Fibroblast of peridontal ligament (primary cell): Measurements from ENCODE around the gene KRTAP4-9.
"Not testable (repeated sequence)": the region's sequence is repeated elsewhere in the genome, so short reads cannot be mapped to it uniquely, and the experiment has no call there.

ENCODE experiments used
- DNase-seq: peaks from one replicate; pipeline ENCODE4 v3.0.0-alpha.2; 2010; ENCODE audit errors: extremely low read depth

The KRTAP4-9 gene

DNA sequence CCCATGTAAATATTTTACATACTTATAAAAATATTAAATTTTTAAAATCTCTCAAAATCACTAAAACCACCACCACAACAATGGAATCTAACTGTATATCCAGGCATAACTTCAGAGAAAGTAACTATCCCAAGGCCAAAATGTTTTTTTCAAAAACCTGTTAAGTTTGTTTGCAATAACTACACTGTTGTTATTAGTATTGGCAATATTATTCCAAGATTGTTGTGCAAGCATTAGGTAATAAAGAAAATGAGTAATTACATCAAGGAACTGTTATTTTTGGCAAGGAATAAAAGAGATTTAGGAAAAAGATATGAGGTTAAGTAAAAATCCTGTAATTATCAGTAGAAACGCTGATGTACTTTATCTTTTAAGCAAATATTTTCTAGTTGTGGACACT, 22.2 kb downstream of the KRTAP4-9 start:
- DNase-seq, result no peak

DNA sequence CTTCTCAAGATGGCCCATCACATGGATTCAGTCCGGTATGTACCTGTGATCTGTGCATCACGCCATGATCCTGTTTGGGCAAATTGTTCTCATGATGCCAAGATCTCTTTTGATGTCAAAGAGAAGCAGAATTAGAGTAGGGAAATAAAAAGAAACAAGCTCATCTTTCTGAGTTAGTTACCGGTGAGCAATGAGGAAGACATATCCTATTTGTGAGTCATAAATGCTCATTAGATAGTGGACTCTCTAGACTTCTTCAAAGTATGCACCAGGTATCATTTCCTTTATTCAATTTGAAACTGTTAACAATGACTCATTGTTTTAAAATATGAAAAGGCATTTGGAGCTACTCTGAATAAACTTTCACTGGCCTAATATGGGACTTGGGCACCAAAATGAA, 26.8 kb downstream of the KRTAP4-9 start:
- no peak for DNase-seq

DNA sequence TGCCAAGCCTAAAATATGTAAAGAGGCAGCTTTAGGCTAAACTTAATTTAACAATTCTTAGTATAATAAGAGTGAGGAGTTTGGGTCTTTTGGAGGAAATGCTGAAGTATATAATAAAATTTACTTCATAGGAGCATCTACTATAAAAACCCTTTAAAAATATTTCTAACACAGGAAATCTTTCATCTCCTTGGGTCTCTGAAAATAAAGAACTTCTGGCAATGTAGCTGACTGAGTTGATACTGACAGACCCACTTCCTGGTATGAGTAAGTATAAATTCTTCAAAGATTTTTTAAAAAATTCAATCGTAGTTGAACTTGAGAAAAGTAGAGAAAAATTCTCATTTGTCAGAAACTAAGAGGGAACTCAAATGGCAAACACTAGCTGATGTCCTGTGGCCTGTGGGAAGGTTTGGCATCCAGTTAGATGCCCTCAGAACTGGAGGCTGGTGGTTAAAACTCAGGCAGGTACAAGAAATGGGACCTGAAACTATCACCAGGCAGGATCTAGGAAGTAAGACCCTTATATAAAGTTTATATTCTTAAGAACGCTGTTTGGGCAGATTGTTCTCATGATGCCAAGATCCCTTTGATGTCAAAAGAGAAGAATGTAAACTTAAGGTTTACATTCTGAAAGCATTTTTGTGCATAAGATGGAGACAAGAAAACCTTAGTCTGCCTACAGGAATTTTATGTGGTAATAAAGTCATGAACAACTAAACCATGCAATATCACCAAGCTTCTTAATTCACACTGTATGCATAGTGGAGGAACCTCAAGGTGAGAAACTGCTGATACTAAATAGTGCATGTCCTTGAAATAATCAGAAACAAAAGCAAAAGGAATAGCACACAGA, 28.9 kb downstream of the KRTAP4-9 start:
- no peak for DNase-seq

DNA sequence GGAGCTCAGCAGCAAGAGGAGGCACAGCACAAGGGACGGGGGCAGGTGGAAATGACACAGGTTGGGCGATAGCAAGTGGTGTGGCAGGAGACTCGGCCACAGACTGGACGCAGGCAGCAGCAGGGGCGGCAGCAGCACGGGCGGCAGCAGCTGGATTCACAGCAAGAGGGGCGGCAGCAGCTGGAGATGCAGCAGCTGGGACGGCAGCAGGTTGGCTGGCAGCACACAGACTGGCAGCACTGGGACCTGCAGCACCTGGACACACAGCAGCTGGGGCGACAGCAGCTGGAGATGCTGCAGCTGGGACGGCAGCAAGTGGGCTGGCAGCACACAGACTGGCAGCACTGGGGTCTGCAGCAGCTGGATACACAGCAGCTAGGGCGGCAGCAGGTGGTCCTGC, 34.7 kb downstream of the KRTAP4-9 start:
- DNase-seq, result not testable (repeated sequence)

DNA sequence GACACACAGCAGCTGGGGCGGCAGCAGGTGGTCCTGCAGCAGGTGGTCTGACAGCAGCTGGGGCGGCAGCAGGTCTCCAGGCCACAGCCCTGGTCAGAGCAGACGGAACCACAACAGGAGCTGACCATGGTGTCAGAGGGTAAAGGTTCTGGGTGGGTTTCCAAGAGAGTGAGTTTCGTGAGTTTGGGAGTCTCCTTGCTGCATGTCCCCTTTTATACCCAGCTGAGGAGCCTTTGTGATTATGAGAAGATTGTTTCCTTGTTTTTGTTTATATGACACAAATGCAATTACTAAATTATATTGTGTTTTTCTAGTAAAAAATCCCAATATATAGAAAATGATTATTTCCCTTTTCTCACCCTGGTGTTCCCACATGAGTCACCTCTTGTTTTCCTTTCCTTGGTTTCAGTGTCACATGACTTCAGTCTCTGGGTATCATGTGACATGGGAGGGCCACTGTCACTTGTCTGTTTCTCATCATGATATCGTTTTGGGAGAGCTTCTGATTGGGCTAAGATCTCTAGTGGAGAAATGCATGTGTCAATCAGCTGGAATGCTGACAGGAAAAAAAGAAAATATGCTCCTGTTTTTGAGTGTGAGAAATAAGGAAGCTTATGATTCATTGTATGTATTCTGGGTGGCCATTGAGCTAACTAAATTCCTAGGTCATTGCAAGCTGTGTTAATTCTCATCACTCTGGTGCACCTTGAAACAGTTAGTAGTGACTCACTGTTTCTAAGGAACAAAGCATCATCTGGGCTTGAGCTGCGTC, 35.4 kb downstream of the KRTAP4-9 start, which contains the start of gene KRTAP4-6:
KRTAP4-6 (minus strand) TSS at position 185 of the 772 bp plus-strand sequence; CDS start at position 128, 57 bp downstream.
- peak; percentile 76 for DNase-seq

DNA sequence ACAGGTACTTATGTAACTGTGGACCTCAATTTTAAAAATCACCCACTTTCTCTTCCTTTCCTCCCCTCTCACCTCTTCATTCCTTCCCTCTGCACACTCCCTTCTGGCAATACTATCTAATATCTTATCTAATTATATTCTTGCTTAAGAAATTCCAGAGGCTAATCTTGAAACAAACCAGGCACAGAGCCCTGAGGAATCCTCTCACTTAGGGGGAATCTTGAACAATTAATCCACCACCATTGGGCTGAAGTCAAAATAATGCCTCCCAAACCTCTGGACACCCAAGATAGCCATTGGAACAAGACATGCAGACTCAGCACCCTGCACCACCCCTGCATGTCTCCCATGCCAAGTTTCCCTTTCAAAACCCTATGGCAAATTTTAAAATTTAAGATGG, 36.2 kb downstream of the KRTAP4-9 start:
- no peak for DNase-seq

DNA sequence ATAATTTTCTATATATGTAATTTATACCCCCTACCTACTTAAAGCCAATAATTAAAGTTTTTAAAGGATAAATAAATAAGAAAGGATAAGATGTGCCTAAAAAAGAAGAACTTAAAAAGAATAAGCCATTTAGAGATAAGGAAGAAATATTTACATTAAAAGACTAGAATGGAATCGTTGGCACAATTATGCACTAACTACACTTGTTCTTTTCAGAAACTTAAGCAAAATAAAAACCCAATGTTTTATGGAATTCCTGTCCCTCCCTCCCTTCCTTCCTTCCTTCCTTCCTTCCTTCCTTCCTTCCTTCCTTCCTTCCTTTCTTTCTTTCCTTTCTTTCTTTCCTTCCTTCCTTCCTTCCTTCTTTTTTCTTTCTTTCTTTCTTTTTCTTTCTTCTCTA, 39.7 kb downstream of the KRTAP4-9 start:
- DNase-seq, result no peak

DNA sequence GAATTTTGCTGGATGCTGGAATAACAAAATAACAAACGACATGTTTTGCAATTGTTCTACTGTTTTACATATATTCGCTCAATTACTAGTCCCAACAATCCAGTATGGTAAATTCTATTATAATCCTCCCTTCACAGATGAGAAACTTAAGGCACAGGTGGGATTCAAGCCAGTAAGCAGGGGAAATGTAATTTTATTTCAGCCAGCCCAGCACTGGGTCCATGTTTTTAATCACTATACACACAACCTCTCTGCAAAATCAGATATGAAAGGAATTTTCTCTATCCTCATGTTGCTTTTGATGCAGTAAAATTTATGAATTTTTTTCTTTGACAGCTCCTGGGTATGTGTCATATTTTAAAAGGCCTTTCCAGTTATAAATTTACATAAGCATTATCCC, 40.1 kb downstream of the KRTAP4-9 start:
- no peak for DNase-seq

DNA sequence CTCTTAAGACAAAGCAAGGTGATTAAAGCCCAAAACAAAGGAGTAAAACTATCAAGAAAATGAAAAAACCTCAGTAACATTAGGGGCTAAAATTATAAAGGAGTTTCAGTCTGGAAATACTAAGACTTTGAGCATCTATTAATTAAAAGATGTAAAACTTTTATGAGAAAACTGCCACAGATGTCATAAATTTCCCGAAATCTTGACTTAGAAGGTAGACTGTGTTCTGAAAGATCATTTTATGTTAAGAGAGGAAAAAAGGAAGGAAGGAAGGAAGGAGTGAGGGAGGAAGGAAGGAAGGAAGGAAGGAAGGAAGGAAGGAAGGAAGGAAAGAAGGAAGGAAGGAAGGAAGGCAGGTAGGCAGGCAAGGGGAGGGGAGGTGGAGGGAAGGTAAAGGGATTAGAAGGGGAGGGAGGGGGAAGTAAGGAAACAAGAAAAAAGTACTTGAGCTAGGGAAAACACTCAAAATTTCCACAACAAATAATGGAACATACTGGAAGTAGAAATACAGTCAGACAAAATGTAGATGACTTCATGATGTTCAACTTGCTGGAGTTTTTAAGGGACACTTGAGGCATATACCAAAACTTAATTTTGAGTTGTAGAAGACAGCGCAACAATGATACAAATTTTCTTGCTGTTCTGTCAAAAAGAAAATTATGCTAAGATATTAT, 42.5 kb downstream of the KRTAP4-9 start:
- no peak for DNase-seq

DNA sequence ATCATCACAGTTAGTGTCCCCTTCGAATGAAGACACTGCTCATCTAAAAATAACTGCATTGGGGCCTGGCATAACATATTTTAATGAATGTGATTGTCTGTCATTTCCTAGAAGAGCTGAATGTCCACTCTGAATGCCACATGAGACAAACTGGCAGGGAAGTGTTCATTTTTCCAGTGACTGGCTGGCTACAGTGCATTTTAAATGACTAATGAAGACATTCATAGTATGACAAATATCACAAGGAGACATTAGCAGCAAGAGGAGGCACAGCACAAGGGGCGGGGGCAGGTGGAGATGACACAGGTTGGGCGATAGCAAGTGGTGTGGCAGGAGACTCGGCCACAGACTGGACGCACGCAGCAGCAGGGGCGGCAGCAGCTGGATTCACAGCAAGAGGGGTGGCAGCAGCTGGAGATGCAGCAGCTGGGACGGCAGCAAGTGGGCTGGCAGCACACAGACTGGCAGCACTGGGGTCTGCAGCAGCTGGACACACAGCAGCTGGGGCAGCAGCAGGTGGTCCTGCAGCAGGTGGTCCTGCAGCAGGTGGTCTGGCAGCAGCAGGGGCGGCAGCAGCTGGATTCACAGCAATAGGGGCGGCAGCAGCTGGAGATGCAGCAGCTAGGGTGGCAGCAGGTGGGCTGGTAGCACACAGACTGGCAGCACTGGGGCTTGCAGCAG, 43.9 kb downstream of the KRTAP4-9 start:
- not testable (repeated sequence) for DNase-seq

DNA sequence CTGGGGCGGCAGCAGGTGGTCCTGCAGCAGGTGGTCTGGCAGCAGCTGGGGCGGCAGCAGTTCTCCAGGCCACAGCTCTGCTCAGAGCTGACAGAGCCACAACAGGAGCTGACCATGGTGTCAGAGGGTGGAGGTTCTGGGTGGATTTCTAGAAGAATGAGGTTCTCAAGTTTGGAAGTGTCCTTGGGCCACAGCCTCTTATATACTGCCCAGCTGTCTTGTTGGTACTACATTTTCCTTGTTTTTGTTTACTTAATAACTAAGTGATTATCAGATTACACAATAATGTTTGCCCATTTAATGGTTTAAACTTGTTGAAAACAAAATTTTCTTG, 44.4 kb downstream of the KRTAP4-9 start, which contains the start of gene KRTAP4-5:
KRTAP4-5 (minus strand) TSS at position 174 of the 334 bp plus-strand sequence; CDS start at position 116, 58 bp downstream.
- no peak for DNase-seq

DNA sequence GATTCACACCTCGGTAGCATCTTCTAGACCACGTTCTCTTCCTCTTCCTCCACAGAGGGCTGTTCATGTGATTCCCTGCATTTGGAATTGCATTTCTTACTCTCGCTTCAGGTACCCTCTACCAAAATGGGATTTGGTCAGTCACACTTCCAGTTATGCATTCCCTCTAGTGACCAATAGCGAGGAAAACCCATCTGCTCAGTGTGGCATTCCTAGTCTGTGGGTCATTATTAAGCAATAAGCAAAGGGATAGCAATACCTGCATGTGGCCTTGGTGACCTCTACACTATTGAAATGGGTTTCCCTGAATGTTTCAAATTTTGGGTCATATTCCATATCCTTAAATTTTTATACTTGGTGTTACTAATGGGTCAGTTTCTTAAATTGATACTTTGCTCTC, 44.8 kb downstream of the KRTAP4-9 start:
- DNase-seq, result no peak

DNA sequence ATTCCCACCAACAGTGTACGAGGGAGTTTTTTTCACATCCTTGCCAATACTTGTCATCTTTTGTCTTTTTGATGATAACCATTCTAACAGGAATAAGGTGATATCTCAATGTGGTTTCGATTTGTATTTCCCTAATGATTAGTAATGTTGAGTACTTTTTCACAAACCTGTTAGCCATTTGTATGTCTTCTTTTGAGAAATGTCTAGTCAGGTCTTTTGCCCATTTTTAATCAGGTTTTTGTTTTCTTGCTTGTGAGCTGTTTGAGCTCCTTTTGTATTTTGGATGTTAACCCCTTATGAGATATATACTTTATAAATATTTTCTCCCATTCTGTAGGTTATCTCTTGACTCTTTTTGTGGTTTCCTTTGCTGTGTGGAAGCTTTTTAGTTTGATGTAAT, 46.3 kb downstream of the KRTAP4-9 start:
- no peak for DNase-seq

DNA sequence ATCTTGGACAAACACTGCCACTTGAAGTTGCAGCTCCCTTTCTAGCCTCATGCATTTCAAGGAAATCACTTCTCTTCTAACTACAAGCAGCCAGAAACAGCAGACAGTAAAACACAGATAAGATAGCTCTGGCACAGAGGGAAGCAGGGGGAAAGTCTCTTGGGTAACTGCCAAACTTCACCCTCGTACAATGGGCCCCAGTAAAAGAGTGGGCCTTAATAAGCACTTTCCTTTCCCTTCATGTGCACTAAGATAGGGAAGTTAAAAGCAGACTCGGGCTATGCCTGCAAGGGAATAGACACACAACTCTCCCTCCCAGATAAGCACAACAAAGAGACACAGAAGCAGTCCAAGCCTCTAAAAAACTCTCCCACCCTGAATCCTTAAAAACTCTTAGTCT, 48.7 kb downstream of the KRTAP4-9 start:
- no peak for DNase-seq
